Mesenchymal stem cell (in vitro differentiated cells and primary cell): Measurements from ENCODE around the gene OXT.
A peak's percentile ranks its signal among the peaks of the same experiment; 100 is the strongest.
"Not testable (repeated sequence)": the region's sequence is repeated elsewhere in the genome, so short reads cannot be mapped to it uniquely, and the experiment has no call there.

Experiments
- DNase-seq: peaks from one replicate; pipeline ENCODE4 v3.0.0-alpha.2; 2013
- H2AFZ ChIP-seq: one replicate; pipeline ENCODE4 v1.6.1; 2013; ENCODE audit warnings: low read depth, mild to moderate bottlenecking, control low read depth, inconsistent platforms, low read length, moderate library complexity
- H2AK5ac ChIP-seq: 2 replicates; pipeline ENCODE4 v1.6.1; 2013; ENCODE audit warnings: low read length, moderate library complexity, mild to moderate bottlenecking, inconsistent platforms; ENCODE audit not compliant: severe bottlenecking
- H2BK120ac ChIP-seq: one replicate; pipeline ENCODE4 v1.6.1; 2013; ENCODE audit warnings: low read depth, mild to moderate bottlenecking, inconsistent platforms, low read length, moderate library complexity
- H2BK12ac ChIP-seq, 2 experiments: one replicate each; pipeline ENCODE4 v1.6.1; 2013; ENCODE audit warnings: inconsistent platforms in 2 of 2, low read length in 2 of 2, mild to moderate bottlenecking in 2 of 2, moderate library complexity in 2 of 2, control low read depth in 1 of 2
- H2BK15ac ChIP-seq: one replicate; pipeline ENCODE4 v1.6.1; 2013; ENCODE audit warnings: mild to moderate bottlenecking, low read depth, inconsistent platforms; ENCODE audit not compliant: poor library complexity, severe bottlenecking
- H2BK5ac ChIP-seq: 2 replicates; pipeline ENCODE4 v1.6.1; 2013; ENCODE audit warnings: low read depth, mild to moderate bottlenecking, low read length, control low read depth, inconsistent platforms; ENCODE audit not compliant: poor library complexity, severe bottlenecking
- H3K14ac ChIP-seq, 2 experiments: one replicate each; pipeline ENCODE4 v1.6.1; 2013; ENCODE audit warnings: inconsistent platforms in 2 of 2, low read length in 2 of 2, control low read depth in 1 of 2, mild to moderate bottlenecking in 1 of 2, moderate library complexity in 1 of 2
- H3K18ac ChIP-seq, 2 experiments: one replicate each; pipeline ENCODE4 v1.6.1; 2013; ENCODE audit warnings: inconsistent platforms in 2 of 2, low read length in 2 of 2, control low read depth in 1 of 2, low read depth in 1 of 2, mild to moderate bottlenecking in 1 of 2
- H3K23ac ChIP-seq, 2 experiments: one replicate each; pipeline ENCODE4 v1.6.1; 2013; ENCODE audit warnings: inconsistent platforms in 2 of 2, low read length in 2 of 2, mild to moderate bottlenecking in 2 of 2, moderate library complexity in 2 of 2, control low read depth in 1 of 2
- H3K27ac ChIP-seq: 2 replicates; pipeline ENCODE4 v1.5.1; 2013; ENCODE audit warnings: mild to moderate bottlenecking, moderate library complexity, low read length, control low read depth, inconsistent platforms; ENCODE audit not compliant: poor library complexity, severe bottlenecking
- H3K27me3 ChIP-seq, 2 experiments: 2 replicates each; pipeline versions ENCODE4 v1.6.1 to v1.7.0; 2013; ENCODE audit warnings: low read length in 2 of 2, mild to moderate bottlenecking in 2 of 2, moderate library complexity in 2 of 2, control low read depth in 1 of 2, inconsistent platforms in 1 of 2; ENCODE audit not compliant: control insufficient read depth in 1 of 2, insufficient read depth in 1 of 2
- H3K36me3 ChIP-seq, 2 experiments: 2 replicates each; pipeline versions ENCODE4 v1.6.1 to v1.7.0; 2013; ENCODE audit warnings: low read length in 2 of 2, control low read depth in 1 of 2, inconsistent platforms in 1 of 2, low read depth in 1 of 2, mild to moderate bottlenecking in 1 of 2; ENCODE audit not compliant: insufficient read depth in 2 of 2, control insufficient read depth in 1 of 2
- H3K4ac ChIP-seq, 2 experiments: one replicate each; pipeline ENCODE4 v1.6.1; 2013; ENCODE audit warnings: inconsistent platforms in 2 of 2, low read length in 2 of 2, mild to moderate bottlenecking in 2 of 2, moderate library complexity in 2 of 2, control low read depth in 1 of 2, low read depth in 1 of 2
- H3K4me1 ChIP-seq: 2 replicates; pipeline ENCODE4 v1.6.1; 2013; ENCODE audit warnings: low read depth, low read length, control low read depth; ENCODE audit not compliant: control insufficient read depth, insufficient read depth
- H3K4me2 ChIP-seq: 2 replicates; pipeline ENCODE4 v1.6.1; 2013; ENCODE audit warnings: low read length, mild to moderate bottlenecking, inconsistent platforms; ENCODE audit not compliant: poor library complexity, severe bottlenecking
- H3K4me3 ChIP-seq, 2 experiments: 2 replicates each; pipeline versions ENCODE4 v1.5.1 to v1.7.0; 2013; ENCODE audit warnings: low read length in 2 of 2, mild to moderate bottlenecking in 2 of 2, control low read depth in 1 of 2, low read depth in 1 of 2; ENCODE audit not compliant: insufficient read depth in 1 of 2
- H3K79me1 ChIP-seq: replicated peaks from 2 replicates; pipeline ENCODE4 v1.6.1; 2013; ENCODE audit warnings: mild to moderate bottlenecking, control low read depth, low read length, inconsistent platforms; ENCODE audit not compliant: poor library complexity, severe bottlenecking
- H3K9ac ChIP-seq: 2 replicates; pipeline ENCODE4 v1.7.0; 2013; ENCODE audit warnings: mild to moderate bottlenecking, low read length, moderate library complexity
- H3K9me3 ChIP-seq: 2 replicates; pipeline ENCODE4 v1.7.0; 2013; ENCODE audit warnings: mild to moderate bottlenecking, low read length; ENCODE audit not compliant: control insufficient read depth
- H4K8ac ChIP-seq: one replicate; pipeline ENCODE4 v1.6.1; 2013; ENCODE audit warnings: inconsistent platforms, mild to moderate bottlenecking, low read length, moderate library complexity
- H4K91ac ChIP-seq: one replicate; pipeline ENCODE4 v1.6.1; 2013; ENCODE audit warnings: mild to moderate bottlenecking, low read length, inconsistent platforms
- WGBS: methylation state at CpG from one replicate; pipeline ENCODE4 v1.1.7; 2013; ENCODE audit warnings: mixed read lengths; 5-methylcytosine and 5-hydroxymethylcytosine counted together

OXT gene

GRCh38 chr20:3111995-3112394 lies 40.6 kb downstream of the OXT start:
- Histone ChIP-seq H3K27ac (no peak overlapping the region), H2AFZ (no peak overlapping the region), H2BK120ac (no peak overlapping the region), H3K79me1 (peaks cover 16% of the 10 kb centered on the region), H3K36me3 (peaks cover 37 to 46% of the 10 kb centered on the region in 2 experiments), H3K4me2 (no peak overlapping the region), H3K4ac (no peak overlapping the region), H4K8ac (no peak overlapping the region), H3K4me1 (peaks cover 8% of the 10 kb centered on the region), H3K14ac (no peak overlapping the region), H3K18ac (no peak overlapping the region), H3K27me3 (no peaks in the 10 kb centered on the region), H4K91ac (no peak overlapping the region), H3K23ac (no peak overlapping the region), H2BK15ac (no peak overlapping the region), H3K4me3 (no peak overlapping the region), H2BK12ac (no peak overlapping the region), H3K9ac (no peak overlapping the region), H3K9me3 (no peaks in the 10 kb centered on the region), H2BK5ac (no peak overlapping the region), H2AK5ac (no peak overlapping the region)
- 95% methylated on average over 2 of the region's 2 CpGs for WGBS
- DNase-seq: no peak

- DNase-seq: peak; percentile 64
- Histone ChIP-seq H3K9ac (no peak overlapping the region), H2AFZ (no peak overlapping the region), H3K4me3 (no peak overlapping the region), H3K36me3 (peaks cover 26 to 27% of the 10 kb centered on the region in 2 experiments), H3K4me1 (peaks cover 6% of the 10 kb centered on the region), H3K4me2 (no peak overlapping the region), H4K91ac (peak overlapping the region; percentile 34), H3K4ac (no peak overlapping the region), H3K14ac (no peak overlapping the region), H3K23ac (no peak overlapping the region), H3K27ac (no peak overlapping the region), H4K8ac (no peak overlapping the region), H2BK120ac (no peak overlapping the region), H2BK15ac (no peak overlapping the region), H3K27me3 (no peaks in the 10 kb centered on the region), H2BK5ac (no peak overlapping the region), H2AK5ac (no peak overlapping the region), H3K9me3 (no peaks in the 10 kb centered on the region), H3K79me1 (peaks cover 16% of the 10 kb centered on the region), H2BK12ac (no peak overlapping the region), H3K18ac (no peak overlapping the region)
- 69% methylated on average over 28 of the region's 30 CpGs for WGBS
Observed at GRCh38 chr20:3115190-3116107, 44.0 kb downstream of the OXT start.

- Histone ChIP-seq H3K27me3 (no peaks in the 10 kb centered on the region), H2AFZ (no peak overlapping the region), H3K36me3 (peaks cover 29 to 32% of the 10 kb centered on the region in 2 experiments), H3K23ac (no peak overlapping the region), H3K27ac (no peak overlapping the region), H3K14ac (no peak overlapping the region), H2AK5ac (no peak overlapping the region), H3K18ac (no peak overlapping the region), H3K9me3 (no peaks in the 10 kb centered on the region), H3K4me3 (no peak overlapping the region), H3K9ac (no peak overlapping the region), H3K4me1 (peaks cover 6% of the 10 kb centered on the region), H2BK5ac (no peak overlapping the region), H4K91ac (no peak overlapping the region), H2BK120ac (no peak overlapping the region), H4K8ac (no peak overlapping the region), H3K4me2 (no peak overlapping the region), H2BK12ac (no peak overlapping the region), H3K79me1 (peaks cover 19% of the 10 kb centered on the region), H3K4ac (no peak overlapping the region), H2BK15ac (no peak overlapping the region)
- DNase-seq: no peak
- WGBS: 94% methylated on average over 3 of the region's 4 CpGs
Observed at GRCh38 chr20:3116341-3116740, 44.9 kb downstream of the OXT start.

GRCh38 chr20:3117839-3118379 lies 46.5 kb downstream of the OXT start:
- Histone ChIP-seq H3K9ac (peak overlapping the region; percentile 83), H3K79me1 (peaks cover 14% of the 10 kb centered on the region), H3K4me3 (peak overlapping the region in 1 of 2 experiments; percentile 55), H3K36me3 (peaks cover 37 to 41% of the 10 kb centered on the region in 2 experiments)
- 53% methylated on average over 9 of the region's 14 CpGs for WGBS
- H2BK15ac ChIP-seq, H3K27me3 ChIP-seq, H3K4me1 ChIP-seq, H2BK120ac ChIP-seq, H2AK5ac ChIP-seq, H3K18ac ChIP-seq, H3K4me2 ChIP-seq, H3K23ac ChIP-seq, H3K27ac ChIP-seq, H2AFZ ChIP-seq, H4K91ac ChIP-seq, H3K4ac ChIP-seq, H3K14ac ChIP-seq, H4K8ac ChIP-seq, H3K9me3 ChIP-seq, H2BK12ac ChIP-seq, H2BK5ac ChIP-seq: not testable (repeated sequence)
- peak; percentile 81 for DNase-seq
